ENCODE results near the gene THUMPD3. TPM values are rescaled to one million over a fixed set of nuclear protein-coding genes. Genes with fewer than 3 reads are reported as not detected.

THUMPD3 gene
- total and polyA plus RNA-seq, 4 donors = 16.9 to 26.2 (median 23.2) TPM

DNA sequence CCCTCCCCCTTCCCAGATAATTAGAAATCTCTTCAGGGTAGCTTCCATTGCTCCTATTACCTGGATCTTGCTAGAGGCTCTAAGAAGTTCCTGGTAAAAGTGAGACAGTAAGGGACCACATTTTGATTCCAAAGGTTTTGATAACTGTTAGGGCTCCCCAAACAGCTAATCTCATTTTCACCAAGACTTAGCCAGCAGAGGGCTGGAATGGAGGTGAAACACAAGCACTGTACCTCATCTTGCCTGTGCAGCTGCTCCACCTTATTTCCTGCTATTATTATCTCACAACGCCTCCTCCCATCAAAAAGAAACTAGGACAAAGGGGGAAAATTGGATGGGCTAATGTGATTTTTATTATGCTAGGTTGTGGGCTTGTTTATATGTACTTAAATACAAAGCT is 41.8 kb downstream of the THUMPD3 start:
- DNase-seq (no peak), ATAC-seq (ENCODE audit: low FRiP score) (no peak)
- Histone ChIP-seq H3K4me3 (ENCODE audit: low read length in 2 of 2) (no peak overlapping the region), H3K9me3 (ENCODE audit: control insufficient read depth, low read length) (no peaks in the 10 kb centered on the region), H3K4me1 (ENCODE audit: control insufficient read depth in 1 of 2, insufficient read depth in 2 of 2, low read length in 2 of 2) (peaks cover 2 to 10% of the 10 kb centered on the region in 2 donors), H3K36me3 (ENCODE audit: control insufficient read depth in 1 of 2, insufficient read depth in 2 of 2, low read length in 1 of 2) (no peaks in the 10 kb centered on the region), H3K27ac (ENCODE audit: low read depth in 1 of 2, low read length in 2 of 2) (no peak overlapping the region), H3K27me3 (ENCODE audit: control insufficient read depth in 1 of 2, insufficient read depth in 2 of 2, low read length in 1 of 2) (no peaks in the 10 kb centered on the region)
- intact Hi-C loops (cut with DNase I) = no loop called here
- WGBS, 2 donors = 17 to 20% methylated on average over 1 of the region's 1 CpG

DNA sequence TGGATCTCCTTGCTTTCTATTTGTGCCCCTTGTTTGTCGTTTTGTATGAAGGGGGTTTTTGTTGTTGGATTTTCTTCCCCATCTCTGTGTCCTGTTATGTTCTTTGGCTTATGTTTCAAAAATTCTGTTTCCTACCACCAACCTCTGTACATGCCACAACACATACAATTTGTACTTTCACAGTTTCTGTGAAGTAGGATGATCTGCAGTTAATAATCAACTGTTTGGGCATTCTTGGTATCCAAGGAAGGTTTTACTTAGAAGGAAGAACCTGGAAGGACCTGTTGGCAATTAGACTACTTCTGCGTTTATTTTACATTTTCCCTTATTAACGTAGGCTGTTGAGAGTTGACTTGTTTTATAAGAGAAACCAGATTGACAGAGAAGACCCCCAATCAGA is 42.9 kb downstream of the THUMPD3 start:
- intact Hi-C loops (cut with DNase I) = no loop called here
- peaks cover 2 to 10% of the 10 kb centered on the region in 2 donors for H3K4me1 ChIP-seq (ENCODE audit: control insufficient read depth in 1 of 2, insufficient read depth in 2 of 2, low read length in 2 of 2)
- H3K9me3 ChIP-seq (ENCODE audit: control insufficient read depth, low read length) = no peaks in the 10 kb centered on the region
- 39 to 40% methylated on average over 3 of the region's 3 CpGs for WGBS, 2 donors
- H3K36me3 ChIP-seq (ENCODE audit: control insufficient read depth in 1 of 2, insufficient read depth in 2 of 2, low read length in 1 of 2) = no peaks in the 10 kb centered on the region
- no peak for ATAC-seq (ENCODE audit: low FRiP score)
- no peaks in the 10 kb centered on the region for H3K27me3 ChIP-seq (ENCODE audit: control insufficient read depth in 1 of 2, insufficient read depth in 2 of 2, low read length in 1 of 2)
- H3K4me3 ChIP-seq (ENCODE audit: low read length in 2 of 2) = no peak overlapping the region
- H3K27ac ChIP-seq (ENCODE audit: low read depth in 1 of 2, low read length in 2 of 2) = no peak overlapping the region
- no peak for DNase-seq

DNA sequence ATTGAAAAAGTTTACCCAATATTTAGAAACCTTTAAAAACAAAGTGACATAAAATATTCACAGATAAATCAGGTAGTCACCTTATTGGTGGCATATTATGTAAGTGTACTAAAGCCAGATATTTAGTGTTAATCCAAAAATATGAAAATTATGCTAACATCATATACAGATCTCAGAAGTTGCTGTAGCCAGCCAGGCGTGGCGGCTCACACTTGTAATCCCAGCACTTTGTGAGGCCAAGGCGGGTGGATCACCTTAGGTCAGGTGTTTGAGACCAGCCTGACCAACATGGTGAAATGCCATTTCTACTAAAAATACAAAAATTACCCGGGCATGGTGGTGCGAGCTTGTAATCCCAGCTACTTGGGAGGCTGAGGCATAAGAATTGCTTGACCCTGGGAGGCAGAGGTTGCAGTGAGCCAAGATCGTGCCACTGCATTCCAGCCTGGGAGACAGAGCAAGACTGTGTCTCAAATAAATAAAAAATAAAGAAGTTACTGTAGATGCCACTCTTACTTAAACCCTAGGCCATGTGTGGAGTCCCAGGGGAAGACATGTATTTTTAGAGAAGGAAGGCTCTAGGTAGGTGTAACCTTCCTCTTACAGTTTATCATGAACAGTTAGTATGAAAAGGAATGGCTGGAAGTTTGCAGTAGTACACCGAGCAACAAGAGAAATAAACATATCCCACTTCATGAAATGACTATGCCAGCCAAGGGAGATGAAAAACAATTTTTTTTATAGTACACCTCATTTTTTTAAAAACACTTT is 44.2 kb downstream of the THUMPD3 start:
- Histone ChIP-seq H3K9me3 (ENCODE audit: control insufficient read depth, low read length) (no peaks in the 10 kb centered on the region), H3K4me1 (ENCODE audit: control insufficient read depth in 1 of 2, insufficient read depth in 2 of 2, low read length in 2 of 2) (peaks cover 2 to 10% of the 10 kb centered on the region in 2 donors), H3K27ac (ENCODE audit: low read depth in 1 of 2, low read length in 2 of 2) (no peak overlapping the region), H3K4me3 (ENCODE audit: low read length in 2 of 2) (no peak overlapping the region), H3K27me3 (ENCODE audit: control insufficient read depth in 1 of 2, insufficient read depth in 2 of 2, low read length in 1 of 2) (no peaks in the 10 kb centered on the region), H3K36me3 (ENCODE audit: control insufficient read depth in 1 of 2, insufficient read depth in 2 of 2, low read length in 1 of 2) (no peaks in the 10 kb centered on the region)
- no peak for DNase-seq
- WGBS, 2 donors = 78 to 79% methylated on average over 7 of the region's 7 CpGs
- no peak for ATAC-seq (ENCODE audit: low FRiP score)
- intact Hi-C loops (cut with DNase I) = no loop called here

DNA sequence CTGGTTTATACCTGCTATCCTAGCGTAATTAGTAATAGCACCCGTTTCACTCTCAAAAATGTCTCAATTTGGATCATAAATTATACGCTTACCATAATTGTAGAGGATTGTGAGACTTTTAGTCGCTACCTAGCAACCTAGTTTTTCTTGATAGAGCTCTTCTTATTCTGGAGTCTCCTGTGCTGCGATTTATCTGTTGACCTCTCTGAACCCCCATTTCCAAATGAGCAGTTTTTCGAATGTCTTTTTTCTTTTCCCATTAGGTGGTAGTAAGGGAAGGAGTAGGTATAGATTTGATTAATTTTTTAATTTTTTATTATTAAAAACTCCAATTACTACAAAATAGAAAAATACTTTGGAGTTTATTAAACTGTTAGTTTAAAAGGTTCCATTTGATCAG is 45.2 kb downstream of the THUMPD3 start:
- Histone ChIP-seq H3K4me3 (ENCODE audit: low read length in 2 of 2) (no peak overlapping the region), H3K27ac (ENCODE audit: low read depth in 1 of 2, low read length in 2 of 2) (no peak overlapping the region), H3K4me1 (ENCODE audit: control insufficient read depth in 1 of 2, insufficient read depth in 2 of 2, low read length in 2 of 2) (peaks cover 2 to 10% of the 10 kb centered on the region in 2 donors), H3K36me3 (ENCODE audit: control insufficient read depth in 1 of 2, insufficient read depth in 2 of 2, low read length in 1 of 2) (no peaks in the 10 kb centered on the region), H3K27me3 (ENCODE audit: control insufficient read depth in 1 of 2, insufficient read depth in 2 of 2, low read length in 1 of 2) (no peaks in the 10 kb centered on the region), H3K9me3 (ENCODE audit: control insufficient read depth, low read length) (no peaks in the 10 kb centered on the region)
- ATAC-seq (ENCODE audit: low FRiP score) = no peak
- no peak for DNase-seq
- intact Hi-C loops (cut with DNase I) = no loop called here
- whole genome bisulfite sequencing, 2 donors = 94 to 95% methylated on average over 6 of the region's 6 CpGs

- no peak overlapping the region for H3K27ac ChIP-seq (ENCODE audit: low read depth in 1 of 2, low read length in 2 of 2)
- peaks cover 2 to 8% of the 10 kb centered on the region in 2 donors for H3K4me1 ChIP-seq (ENCODE audit: control insufficient read depth in 1 of 2, insufficient read depth in 2 of 2, low read length in 2 of 2)
- H3K9me3 ChIP-seq (ENCODE audit: control insufficient read depth, low read length) = no peaks in the 10 kb centered on the region
- intact Hi-C loops (cut with DNase I) = no loop called here
- H3K27me3 ChIP-seq (ENCODE audit: control insufficient read depth in 1 of 2, insufficient read depth in 2 of 2, low read length in 1 of 2) = no peaks in the 10 kb centered on the region
- 86 to 93% methylated on average over 1 of the region's 1 CpG for WGBS, 2 donors
- H3K4me3 ChIP-seq (ENCODE audit: low read length in 2 of 2) = no peak overlapping the region
- ATAC-seq (ENCODE audit: low FRiP score) = no peak
- H3K36me3 ChIP-seq (ENCODE audit: control insufficient read depth in 1 of 2, insufficient read depth in 2 of 2, low read length in 1 of 2) = no peaks in the 10 kb centered on the region
- no peak for DNase-seq
Measured at GRCh38 chr3:9408546-9408945, 45.7 kb downstream of the THUMPD3 start.

GRCh38 chr3:9409981-9410854 is 47.4 kb downstream of the THUMPD3 start:
- Histone ChIP-seq H3K27ac (ENCODE audit: low read depth in 1 of 2, low read length in 2 of 2) (no peak overlapping the region), H3K4me1 (ENCODE audit: control insufficient read depth in 1 of 2, insufficient read depth in 2 of 2, low read length in 2 of 2) (peaks cover 3 to 4% of the 10 kb centered on the region in 2 donors), H3K9me3 (ENCODE audit: control insufficient read depth, low read length) (no peaks in the 10 kb centered on the region), H3K4me3 (ENCODE audit: low read length in 2 of 2) (no peak overlapping the region), H3K36me3 (ENCODE audit: control insufficient read depth in 1 of 2, insufficient read depth in 2 of 2, low read length in 1 of 2) (no peaks in the 10 kb centered on the region), H3K27me3 (ENCODE audit: control insufficient read depth in 1 of 2, insufficient read depth in 2 of 2, low read length in 1 of 2) (no peaks in the 10 kb centered on the region)
- ATAC-seq (ENCODE audit: low FRiP score) = no peak
- 60 to 62% methylated on average over 6 of the region's 6 CpGs for WGBS, 2 donors
- intact Hi-C loops (cut with DNase I) = no loop called here
- DNase-seq = no peak

GRCh38 chr3:9411302-9411701 is 48.4 kb downstream of the THUMPD3 start:
- WGBS, 2 donors = 58 to 75% methylated on average over 1 of the region's 1 CpG

GRCh38 chr3:9412293-9412692 is 49.4 kb downstream of the THUMPD3 start:
- no peak overlapping the region for H3K4me3 ChIP-seq (ENCODE audit: low read length in 2 of 2)
- 56 to 63% methylated on average over 1 of the region's 1 CpG for WGBS, 2 donors
- peaks cover 3 to 10% of the 10 kb centered on the region in 2 donors for H3K4me1 ChIP-seq (ENCODE audit: control insufficient read depth in 1 of 2, insufficient read depth in 2 of 2, low read length in 2 of 2)
- no peaks in the 10 kb centered on the region for H3K27me3 ChIP-seq (ENCODE audit: control insufficient read depth in 1 of 2, insufficient read depth in 2 of 2, low read length in 1 of 2)
- intact Hi-C loops (cut with DNase I) = no loop called here
- H3K9me3 ChIP-seq (ENCODE audit: control insufficient read depth, low read length) = no peaks in the 10 kb centered on the region
- DNase-seq = no peak
- H3K27ac ChIP-seq (ENCODE audit: low read depth in 1 of 2, low read length in 2 of 2) = peak overlapping the region in 1 of 2 donors; percentile 36
- no peak for ATAC-seq (ENCODE audit: low FRiP score)
- H3K36me3 ChIP-seq (ENCODE audit: control insufficient read depth in 1 of 2, insufficient read depth in 2 of 2, low read length in 1 of 2) = no peaks in the 10 kb centered on the region

More at GRCh38 chr3:9411302-9411701, 48.4 kb downstream of the THUMPD3 start:
- DNase-seq (no peak), ATAC-seq (ENCODE audit: low FRiP score) (no peak)
- Histone ChIP-seq H3K4me1 (ENCODE audit: control insufficient read depth in 1 of 2, insufficient read depth in 2 of 2, low read length in 2 of 2) (peaks cover 3 to 10% of the 10 kb centered on the region in 2 donors), H3K9me3 (ENCODE audit: control insufficient read depth, low read length) (no peaks in the 10 kb centered on the region), H3K4me3 (ENCODE audit: low read length in 2 of 2) (no peak overlapping the region), H3K27ac (ENCODE audit: low read depth in 1 of 2, low read length in 2 of 2) (no peak overlapping the region), H3K36me3 (ENCODE audit: control insufficient read depth in 1 of 2, insufficient read depth in 2 of 2, low read length in 1 of 2) (no peaks in the 10 kb centered on the region), H3K27me3 (ENCODE audit: control insufficient read depth in 1 of 2, insufficient read depth in 2 of 2, low read length in 1 of 2) (no peaks in the 10 kb centered on the region)
- intact Hi-C loops (cut with DNase I) = no loop called here
